Glutamatergic neuron (in vitro differentiated cells): ENCODE measurements around the gene AGBL3. TPM values are rescaled to one million over a fixed set of nuclear protein-coding genes. Genes with fewer than 3 reads are reported as not detected.
A peak's percentile ranks its signal among the peaks of the same experiment; 100 is the strongest.
"Not testable (repeated sequence)": the region's sequence is repeated elsewhere in the genome, so short reads cannot be mapped to it uniquely, and the experiment has no call there.

Experiments
- DNase-seq: peaks from one replicate; pipeline ENCODE4 v3.0.0; 2022
- H3K27ac Mint-ChIP-seq: one replicate; pipeline ENCODE4 v1.8.0; 2020; ENCODE audit warnings: mild to moderate bottlenecking, mixed read lengths, inconsistent platforms; ENCODE audit not compliant: unreplicated experiment
- H3K27me3 Mint-ChIP-seq: one replicate; pipeline ENCODE4 v1.8.0; 2020; ENCODE audit warnings: mild to moderate bottlenecking, moderate library complexity, mixed read lengths, inconsistent platforms; ENCODE audit not compliant: unreplicated experiment
- H3K36me3 Mint-ChIP-seq: one replicate; pipeline ENCODE4 v1.8.0; 2020; ENCODE audit warnings: mild to moderate bottlenecking, mixed read lengths, inconsistent platforms; ENCODE audit not compliant: unreplicated experiment
- H3K4me1 Mint-ChIP-seq: one replicate; pipeline ENCODE4 v1.8.0; 2020; ENCODE audit warnings: mild to moderate bottlenecking, low read depth, mixed read lengths, inconsistent platforms; ENCODE audit not compliant: unreplicated experiment
- H3K4me3 Mint-ChIP-seq: one replicate; pipeline ENCODE4 v1.8.0; 2020; ENCODE audit warnings: mild to moderate bottlenecking, mixed read lengths, inconsistent platforms; ENCODE audit not compliant: unreplicated experiment
- H3K9me3 Mint-ChIP-seq: one replicate; pipeline ENCODE4 v1.8.0; 2020; ENCODE audit warnings: mild to moderate bottlenecking, moderate library complexity, mixed read lengths, inconsistent platforms; ENCODE audit not compliant: unreplicated experiment
- total RNA-seq: library from RNA; stranded (reverse); fragmentation: NEBNext Ultra II Directional; extraction: Animal tissue kit (Norgen Biotek cat#: 25700); gene quantifications from one replicate; pipeline ENCODE4 v1.2.1, GENCODE V29; 2021; ENCODE audit not compliant: unreplicated experiment
- TF ChIP-seq, protein P1 (sequence below): fragments of 200-600 bp; sonication (generic); IDR thresholded peaks from one replicate; pipeline ENCODE4 v1.5.0; 2021; ENCODE audit not compliant: partially characterized antibody, unreplicated experiment

Gene AGBL3
- total RNA-seq, 1 donor from 2014 or later, result 2.3 TPM

DNA sequence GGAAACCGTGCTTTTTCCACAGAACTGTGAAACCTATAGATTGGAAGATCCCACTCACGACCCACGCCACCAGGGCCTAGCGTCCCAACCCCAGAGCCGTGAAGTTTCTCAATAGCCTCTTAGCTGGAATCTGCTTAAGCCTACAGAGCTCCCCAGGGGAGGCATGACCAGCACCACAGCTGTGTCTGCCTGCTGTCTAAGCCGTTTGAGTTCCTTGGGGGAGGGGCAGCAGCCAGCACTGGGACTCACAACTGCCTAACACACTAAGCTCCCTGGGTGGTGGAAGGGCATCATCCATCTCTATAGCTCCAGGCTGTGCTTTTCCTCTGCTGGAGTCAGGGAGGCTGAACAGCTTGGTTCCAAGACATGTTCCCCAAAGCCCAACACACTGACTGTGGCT, 135.6 kb downstream of the AGBL3 start:
- Mint-ChIP-seq H3K4me1 (peaks cover 4% of the 10 kb centered on the region), H3K27me3 (no peaks in the 10 kb centered on the region), H3K4me3 (no peak overlapping the region), H3K36me3 (peaks cover 10% of the 10 kb centered on the region), H3K27ac (peak overlapping the region; percentile 36), H3K9me3 (peaks cover 2% of the 10 kb centered on the region)
- DNase-seq, result peak; percentile 61
- TF ChIP-seq, protein P1, sequence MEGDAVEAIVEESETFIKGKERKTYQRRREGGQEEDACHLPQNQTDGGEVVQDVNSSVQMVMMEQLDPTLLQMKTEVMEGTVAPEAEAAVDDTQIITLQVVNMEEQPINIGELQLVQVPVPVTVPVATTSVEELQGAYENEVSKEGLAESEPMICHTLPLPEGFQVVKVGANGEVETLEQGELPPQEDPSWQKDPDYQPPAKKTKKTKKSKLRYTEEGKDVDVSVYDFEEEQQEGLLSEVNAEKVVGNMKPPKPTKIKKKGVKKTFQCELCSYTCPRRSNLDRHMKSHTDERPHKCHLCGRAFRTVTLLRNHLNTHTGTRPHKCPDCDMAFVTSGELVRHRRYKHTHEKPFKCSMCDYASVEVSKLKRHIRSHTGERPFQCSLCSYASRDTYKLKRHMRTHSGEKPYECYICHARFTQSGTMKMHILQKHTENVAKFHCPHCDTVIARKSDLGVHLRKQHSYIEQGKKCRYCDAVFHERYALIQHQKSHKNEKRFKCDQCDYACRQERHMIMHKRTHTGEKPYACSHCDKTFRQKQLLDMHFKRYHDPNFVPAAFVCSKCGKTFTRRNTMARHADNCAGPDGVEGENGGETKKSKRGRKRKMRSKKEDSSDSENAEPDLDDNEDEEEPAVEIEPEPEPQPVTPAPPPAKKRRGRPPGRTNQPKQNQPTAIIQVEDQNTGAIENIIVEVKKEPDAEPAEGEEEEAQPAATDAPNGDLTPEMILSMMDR, result no peak

DNA sequence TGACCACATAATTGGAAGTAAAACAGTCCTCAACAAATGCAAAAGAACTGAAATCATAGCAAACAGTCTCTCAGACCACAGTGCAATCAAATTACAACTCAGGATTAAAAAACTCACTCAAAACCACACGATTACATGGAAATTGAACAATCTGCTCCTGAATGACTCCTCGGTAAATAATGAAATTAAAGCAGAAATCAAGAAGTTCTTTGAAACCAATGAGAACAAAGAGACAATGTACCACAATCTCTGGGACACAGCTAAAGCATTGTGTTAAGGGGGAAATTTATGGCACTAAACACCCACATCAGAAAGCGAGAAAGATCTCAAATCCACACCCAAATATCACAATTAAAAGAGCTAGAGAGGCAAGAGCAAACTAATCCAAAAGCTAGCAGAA, 138.3 kb downstream of the AGBL3 start:
- not testable (repeated sequence) for H3K4me3 Mint-ChIP-seq, H3K27ac Mint-ChIP-seq, H3K4me1 Mint-ChIP-seq, H3K27me3 Mint-ChIP-seq, DNase-seq, H3K9me3 Mint-ChIP-seq
- H3K36me3 Mint-ChIP-seq, result peaks cover 10% of the 10 kb centered on the region

DNA sequence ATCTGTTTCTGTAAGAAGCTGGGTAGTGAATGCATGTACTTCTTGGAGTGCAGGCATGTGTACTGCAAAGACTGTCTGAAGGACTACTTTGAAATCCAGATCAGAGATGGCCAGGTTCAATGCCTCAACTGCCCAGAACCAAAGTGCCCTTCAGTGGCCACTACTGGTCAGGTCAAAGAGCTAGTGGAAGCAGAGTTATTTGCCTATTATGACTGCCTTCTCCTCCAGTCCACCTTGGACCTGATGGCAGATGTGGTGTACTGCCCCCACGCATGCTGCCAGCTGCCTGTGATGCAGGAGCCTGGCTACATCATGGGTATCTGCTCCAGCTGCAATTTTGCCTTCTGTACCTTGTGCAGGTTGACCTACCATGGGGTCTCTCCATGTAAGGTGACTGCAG, 142.6 kb downstream of the AGBL3 start:
- Mint-ChIP-seq H3K4me3 (no peak overlapping the region), H3K27me3 (no peaks in the 10 kb centered on the region), H3K27ac (no peak overlapping the region), H3K9me3 (no peaks in the 10 kb centered on the region), H3K4me1 (no peaks in the 10 kb centered on the region), H3K36me3 (no peaks in the 10 kb centered on the region)
- no peak for DNase-seq
- TF ChIP-seq, protein P1, result no peak

DNA sequence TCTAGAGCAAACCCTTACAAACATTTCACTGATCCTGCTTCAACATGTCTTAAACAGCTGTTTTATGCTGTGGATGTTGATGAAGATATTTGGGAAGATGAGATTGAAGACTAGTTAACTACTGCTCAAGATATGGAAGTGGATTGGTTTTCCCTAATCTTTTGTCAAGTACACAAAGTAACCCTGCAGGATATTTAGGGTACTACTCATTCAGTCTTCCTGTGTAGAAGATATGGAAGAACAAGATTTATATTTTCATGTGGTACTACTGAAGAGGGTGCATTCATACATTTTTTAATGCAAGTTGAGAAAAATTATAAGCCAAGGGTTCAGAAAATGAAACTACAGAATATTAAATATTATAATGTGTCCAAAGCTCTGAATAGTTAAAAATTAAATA, 143.3 kb downstream of the AGBL3 start:
- Mint-ChIP-seq H3K27me3 (no peaks in the 10 kb centered on the region), H3K4me1 (no peaks in the 10 kb centered on the region), H3K27ac (no peak overlapping the region), H3K9me3 (no peaks in the 10 kb centered on the region), H3K36me3 (no peaks in the 10 kb centered on the region), H3K4me3 (no peak overlapping the region)
- TF ChIP-seq, protein P1, result no peak
- DNase-seq, result no peak

DNA sequence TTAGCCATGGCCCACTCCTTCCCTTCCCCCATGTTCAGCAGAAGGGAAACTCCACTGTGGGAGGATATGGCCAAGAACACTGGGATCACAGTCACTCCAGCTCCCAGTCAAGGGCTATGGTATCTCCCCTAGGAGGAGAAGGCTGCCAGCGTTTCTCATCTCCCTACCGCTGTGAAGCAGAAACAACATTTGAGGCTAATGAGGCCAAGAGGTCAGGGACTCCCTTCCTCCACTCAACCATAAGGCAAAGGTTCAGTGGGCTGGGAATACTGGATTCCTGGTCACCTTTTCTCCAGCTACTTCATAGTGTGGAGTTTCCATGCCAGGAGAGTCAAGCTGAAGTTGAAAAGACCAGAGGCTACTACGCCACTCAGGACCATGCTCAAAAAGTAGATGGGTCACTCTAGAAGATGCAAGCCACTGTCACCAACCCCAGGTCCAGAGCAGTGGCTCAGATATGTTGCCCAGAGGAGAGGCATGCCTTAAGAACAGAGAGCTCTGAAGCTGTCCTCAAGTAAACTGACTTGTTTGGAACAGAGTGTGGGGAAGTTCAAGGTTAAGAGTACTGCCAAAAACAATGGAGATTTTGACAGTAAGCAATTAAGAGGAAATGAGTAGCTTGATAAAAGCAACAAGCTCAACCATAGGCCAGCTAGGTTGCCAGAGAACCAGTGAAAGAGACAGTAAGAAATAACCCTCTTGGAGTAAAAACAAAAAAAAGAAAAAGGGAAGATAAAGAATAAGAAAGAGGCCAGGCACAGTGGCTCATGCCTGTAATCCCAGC, 157.8 kb downstream of the AGBL3 start:
- Mint-ChIP-seq H3K4me3 (no peak overlapping the region), H3K4me1 (no peaks in the 10 kb centered on the region), H3K27me3 (no peaks in the 10 kb centered on the region), H3K36me3 (no peaks in the 10 kb centered on the region), H3K27ac (no peak overlapping the region), H3K9me3 (no peaks in the 10 kb centered on the region)
- TF ChIP-seq, protein P1, result no peak
- DNase-seq, result no peak
